Stimulated activated CD8-positive, alpha-beta memory T cell treated with anti-CD3 and anti-CD28 coated beads, Interleukin-15, amount 100 ng/mL, for 48 hours (primary cell): ENCODE data around the gene SPEF1.
A peak's percentile ranks its signal among the peaks of the same experiment; 100 is the strongest.
"Not testable (repeated sequence)": the region's sequence is repeated elsewhere in the genome, so short reads cannot be mapped to it uniquely, and the experiment has no call there.

Source experiments
- DNase-seq, 2 donors: peaks; one replicate each; pipeline ENCODE4 v3.0.0-alpha.2; 2020; ENCODE audit warnings: low read depth in 2 of 2

Gene SPEF1

DNA sequence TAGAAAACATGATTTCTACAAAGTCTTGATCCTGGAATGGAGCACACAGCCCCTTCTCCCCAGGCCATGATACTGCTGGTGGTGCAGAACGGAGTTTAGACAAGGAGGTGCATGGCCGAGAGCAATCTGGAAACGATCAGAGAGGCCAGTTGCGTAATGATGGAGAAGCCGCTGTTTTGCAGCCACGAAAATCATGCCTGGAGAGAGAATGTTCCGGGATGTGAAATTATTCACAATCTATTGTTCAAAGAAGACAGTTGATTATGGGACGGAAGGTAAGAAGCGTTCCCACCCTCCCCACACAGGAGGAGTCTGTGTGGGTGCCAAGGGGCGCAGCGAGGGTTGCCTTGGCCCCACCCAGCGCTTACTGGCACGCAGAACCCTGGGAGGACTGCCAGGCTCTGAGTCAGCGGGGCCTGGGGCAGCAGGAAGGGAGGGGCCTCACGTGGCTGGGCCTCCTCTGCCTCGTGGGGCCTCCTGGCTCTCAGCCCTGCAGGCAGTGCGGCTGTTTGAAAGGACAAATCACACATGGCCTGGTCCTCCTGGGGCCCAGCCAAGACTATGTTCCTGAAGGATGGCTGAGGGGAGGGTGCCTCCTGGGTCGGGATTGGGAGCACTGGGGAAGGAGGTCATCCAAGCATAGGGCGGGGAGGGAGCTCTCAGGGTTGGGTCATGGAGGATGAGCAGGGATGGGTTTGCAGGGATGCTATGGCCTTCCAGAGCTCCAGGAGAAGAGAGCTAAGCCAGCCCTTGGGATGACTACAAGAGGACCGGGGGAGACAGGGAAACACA lies 30.4 kb upstream of the SPEF1 start:
- peak; percentile 85 to 90 for DNase-seq

GRCh38 chr20:3808544-3808943 lies 27.3 kb upstream of the SPEF1 start:
- no peak for DNase-seq

DNA sequence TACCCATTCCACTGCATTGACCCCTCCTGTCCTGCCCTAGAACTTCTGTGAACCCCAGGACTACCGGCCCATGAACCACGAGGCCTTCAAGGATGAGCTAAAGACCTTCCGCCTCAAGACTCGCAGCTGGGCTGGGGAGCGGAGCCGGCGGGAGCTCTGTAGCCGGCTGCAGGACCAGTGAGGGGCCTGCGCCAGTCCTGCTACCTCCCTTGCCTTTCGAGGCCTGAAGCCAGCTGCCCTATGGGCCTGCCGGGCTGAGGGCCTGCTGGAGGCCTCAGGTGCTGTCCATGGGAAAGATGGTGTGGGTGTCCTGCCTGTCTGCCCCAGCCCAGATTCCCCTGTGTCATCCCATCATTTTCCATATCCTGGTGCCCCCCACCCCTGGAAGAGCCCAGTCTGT lies 23.5 kb upstream of the SPEF1 start:
- no peak for DNase-seq

- no peak for DNase-seq
These were observed 23.1 kb upstream of the SPEF1 start for GRCh38 chr20:3804254-3804751.

GRCh38 chr20:3803854-3804253 lies 22.6 kb upstream of the SPEF1 start:
- no peak for DNase-seq

GRCh38 chr20:3803289-3803688 lies 22.0 kb upstream of the SPEF1 start:
- DNase-seq = no peak

DNA sequence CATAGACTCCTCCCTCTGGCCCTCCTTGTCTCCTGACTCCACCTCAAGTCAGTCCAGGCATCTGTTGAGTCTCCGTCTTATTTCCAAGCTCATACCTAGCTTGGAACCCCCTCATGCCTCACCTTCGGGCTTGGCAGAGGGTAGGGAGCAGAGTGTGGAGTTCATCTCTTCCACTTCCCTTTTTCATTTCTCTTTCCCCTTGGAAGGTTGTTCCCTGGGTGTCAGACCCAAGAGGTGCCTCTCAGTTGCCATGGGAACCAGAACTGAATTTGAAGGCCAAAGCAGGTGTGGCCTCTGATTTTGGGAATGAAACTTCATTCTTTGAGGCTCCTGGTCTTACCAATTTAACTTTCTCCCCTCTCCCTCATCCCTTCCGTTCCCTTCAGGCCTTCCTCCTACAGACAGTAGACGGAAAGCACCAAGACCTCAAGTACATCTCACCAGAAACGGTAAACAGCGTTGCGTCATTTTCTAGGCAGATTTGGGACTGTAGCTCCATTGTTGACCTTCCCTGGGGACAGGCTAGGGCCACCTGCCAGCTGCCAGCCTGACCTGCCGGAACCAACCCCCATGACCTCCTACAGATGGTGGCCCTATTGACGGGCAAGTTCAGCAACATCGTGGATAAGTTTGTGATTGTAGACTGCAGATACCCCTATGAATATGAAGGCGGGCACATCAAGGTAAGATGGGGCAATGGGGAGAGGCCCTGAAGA lies 21.4 kb upstream of the SPEF1 start:
- no peak for DNase-seq

DNA sequence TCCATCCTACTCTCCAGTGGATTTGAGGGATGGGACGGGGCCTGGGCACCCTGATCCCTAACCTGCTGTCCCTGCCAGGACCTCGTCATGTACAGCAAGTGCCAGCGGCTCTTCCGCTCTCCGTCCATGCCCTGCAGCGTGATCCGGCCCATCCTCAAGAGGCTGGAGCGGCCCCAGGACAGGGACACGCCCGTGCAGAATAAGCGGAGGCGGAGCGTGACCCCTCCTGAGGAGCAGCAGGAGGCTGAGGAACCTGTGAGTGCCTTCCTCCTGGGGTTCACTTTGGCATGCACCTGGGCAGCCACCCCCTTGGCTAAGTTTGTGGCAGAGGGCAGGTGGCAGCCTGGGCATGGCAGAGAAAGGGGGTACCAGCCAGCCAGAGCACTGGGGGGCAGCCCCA lies 20.6 kb upstream of the SPEF1 start:
- no peak for DNase-seq

- DNase-seq = no peak
These were observed 20.1 kb upstream of the SPEF1 start for GRCh38 chr20:3801299-3801698.

DNA sequence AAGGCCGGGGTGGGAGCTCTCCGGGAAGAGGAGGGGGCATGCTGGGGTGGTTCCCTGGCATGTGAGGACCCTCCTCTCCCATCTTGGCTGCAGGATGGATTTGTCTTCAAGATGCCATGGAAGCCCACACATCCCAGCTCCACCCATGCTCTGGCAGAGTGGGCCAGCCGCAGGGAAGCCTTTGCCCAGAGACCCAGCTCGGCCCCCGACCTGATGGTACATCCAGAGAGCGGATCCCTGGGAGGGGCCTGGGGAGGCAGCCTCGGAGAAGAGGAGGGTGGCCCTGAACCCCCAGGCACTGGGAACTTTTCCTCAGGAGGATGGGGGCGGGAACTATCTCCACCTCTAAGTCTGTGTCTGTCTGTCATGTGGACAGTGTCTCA lies 19.6 kb upstream of the SPEF1 start:
- no peak for DNase-seq

DNA sequence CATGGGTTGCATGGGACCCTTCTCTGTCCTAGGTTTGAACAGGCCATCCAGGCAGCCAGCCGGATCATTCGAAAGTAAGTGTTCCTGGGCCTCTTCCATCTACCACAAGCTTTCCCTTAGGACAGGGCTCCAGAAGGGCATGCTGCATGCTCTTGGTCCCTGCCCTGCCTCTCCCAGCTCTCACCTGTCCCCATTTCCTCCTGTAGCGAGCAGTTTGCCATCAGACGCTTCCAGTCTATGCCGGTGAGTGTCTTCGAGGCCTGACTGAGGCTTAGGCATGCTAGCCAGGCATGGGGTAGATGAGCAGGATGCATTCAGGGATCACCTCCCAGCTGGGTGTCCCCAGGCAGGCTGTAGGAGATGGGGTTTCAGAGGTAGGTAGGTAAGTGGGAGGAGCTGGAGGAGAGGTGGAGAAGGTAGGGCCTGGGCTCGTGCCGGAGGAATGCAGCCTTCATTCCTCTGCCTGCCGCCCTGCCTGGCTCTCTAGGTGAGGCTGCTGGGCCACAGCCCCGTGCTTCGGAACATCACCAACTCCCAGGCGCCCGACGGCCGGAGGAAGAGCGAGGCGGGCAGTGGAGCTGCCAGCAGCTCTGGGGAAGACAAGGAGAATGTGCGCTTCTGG lies 19.1 kb upstream of the SPEF1 start:
- DNase-seq = no peak

DNA sequence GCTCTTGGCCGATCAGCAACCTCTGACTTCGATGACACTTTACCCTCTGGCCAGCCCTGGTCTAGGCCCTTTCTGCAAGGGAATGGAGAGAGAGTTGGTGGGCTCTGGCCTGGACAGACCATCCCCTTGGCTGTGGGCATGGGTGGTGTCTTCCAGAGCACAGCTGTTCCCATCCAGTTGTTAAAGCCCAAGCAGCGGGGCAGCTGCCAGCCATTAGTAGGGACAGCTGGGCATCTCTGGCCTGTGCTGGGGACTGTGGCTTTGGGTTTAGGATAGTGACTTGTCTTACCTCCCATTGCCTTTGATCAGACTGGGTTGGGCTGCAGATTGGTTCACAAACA lies 17.6 kb upstream of the SPEF1 start:
- no peak for DNase-seq

DNA sequence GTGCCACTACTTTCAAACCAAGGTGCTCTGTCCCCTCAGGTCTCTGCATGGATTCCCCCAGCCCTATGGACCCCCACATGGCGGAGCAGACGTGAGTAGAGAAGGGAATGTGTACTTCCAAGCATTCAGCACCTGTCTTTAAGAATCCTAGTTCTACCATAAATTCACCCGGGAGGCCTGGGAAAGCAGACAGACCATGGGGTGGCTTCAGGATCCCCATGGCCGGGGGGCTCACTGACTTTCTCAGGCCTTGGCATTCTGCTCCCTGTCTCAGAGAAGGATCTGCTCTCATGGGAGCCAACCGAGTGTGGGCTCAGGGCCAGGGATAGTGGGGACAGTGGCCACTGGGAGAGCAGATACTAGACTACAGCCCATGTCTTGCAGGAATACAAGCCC lies 17.1 kb upstream of the SPEF1 start:
- no peak for DNase-seq

DNA sequence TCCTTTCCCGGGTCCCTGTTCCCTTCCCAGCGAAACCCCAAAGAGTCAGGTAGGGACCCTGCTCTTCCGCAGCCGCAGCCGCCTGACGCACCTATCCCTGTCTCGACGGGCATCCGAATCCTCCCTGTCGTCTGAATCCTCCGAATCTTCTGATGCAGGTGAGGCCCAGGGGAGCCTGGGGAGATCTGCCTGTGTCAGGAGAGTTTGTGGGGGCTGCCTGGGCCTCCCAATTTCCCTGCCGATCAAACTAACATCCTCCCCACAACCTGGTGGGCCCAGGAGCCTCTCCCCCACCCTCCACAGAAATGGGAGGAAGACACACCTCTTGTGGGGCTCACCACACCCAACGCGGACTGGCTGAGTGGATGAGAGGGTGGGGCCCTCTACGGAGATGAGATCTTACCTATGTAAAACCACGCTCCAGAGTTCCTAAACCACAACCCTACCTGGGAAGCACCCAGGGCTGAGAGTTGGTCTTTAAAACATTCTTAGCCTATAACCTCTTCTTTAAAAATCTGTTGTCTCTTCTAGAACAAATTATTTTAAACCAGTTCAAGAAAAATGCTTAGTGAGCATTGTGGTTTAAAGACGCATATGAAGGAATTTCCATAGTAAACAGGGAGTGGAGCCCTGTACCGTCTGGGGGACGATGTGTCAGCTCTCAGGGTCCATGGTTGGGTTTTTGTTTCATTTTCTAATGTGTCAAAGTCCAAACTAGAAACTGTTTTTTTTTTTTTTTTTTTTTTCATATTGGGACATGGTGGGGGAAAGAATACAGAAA lies 16.5 kb upstream of the SPEF1 start:
- no peak for DNase-seq

- DNase-seq = no peak
These were observed 15.9 kb upstream of the SPEF1 start for GRCh38 chr20:3797226-3797545.

DNA sequence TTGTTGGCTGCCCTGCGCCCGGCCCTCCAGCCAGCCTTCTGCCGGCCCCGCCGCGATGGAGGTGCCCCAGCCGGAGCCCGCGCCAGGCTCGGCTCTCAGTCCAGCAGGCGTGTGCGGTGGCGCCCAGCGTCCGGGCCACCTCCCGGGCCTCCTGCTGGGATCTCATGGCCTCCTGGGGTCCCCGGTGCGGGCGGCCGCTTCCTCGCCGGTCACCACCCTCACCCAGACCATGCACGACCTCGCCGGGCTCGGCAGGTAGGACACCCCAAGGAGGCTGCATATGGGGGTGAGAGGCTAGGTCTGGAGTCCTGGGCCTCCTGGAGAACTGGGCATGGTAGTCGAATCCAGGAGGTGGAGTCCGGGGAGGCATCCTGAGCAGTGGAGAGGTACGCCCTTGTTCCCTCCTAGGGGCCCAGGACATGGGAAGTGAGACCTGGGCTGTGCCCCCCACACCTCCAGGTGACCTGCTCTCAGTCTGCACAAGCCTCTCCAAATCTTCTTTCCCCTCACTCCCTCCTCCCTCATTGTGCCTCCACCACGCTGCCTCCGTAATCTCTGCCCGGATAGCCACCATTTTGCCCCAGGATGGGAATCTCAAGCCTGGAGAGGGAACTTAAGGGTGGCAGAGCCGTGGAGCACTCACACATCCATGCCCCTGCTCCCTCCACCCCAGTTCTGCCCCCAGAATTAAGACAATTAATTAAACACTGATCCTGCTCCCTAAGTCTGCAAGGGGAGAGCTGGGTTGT lies 15.4 kb upstream of the SPEF1 start:
- DNase-seq = no peak

GRCh38 chr20:3795511-3796468 lies 14.5 kb upstream of the SPEF1 start, which contains the start of gene CDC25B:
Gene CDC25B (plus strand): TSS chr20:3796310. CDS start chr20:3796532, 222 bp downstream.
- DNase-seq = peak; percentile 83 to 85

DNA sequence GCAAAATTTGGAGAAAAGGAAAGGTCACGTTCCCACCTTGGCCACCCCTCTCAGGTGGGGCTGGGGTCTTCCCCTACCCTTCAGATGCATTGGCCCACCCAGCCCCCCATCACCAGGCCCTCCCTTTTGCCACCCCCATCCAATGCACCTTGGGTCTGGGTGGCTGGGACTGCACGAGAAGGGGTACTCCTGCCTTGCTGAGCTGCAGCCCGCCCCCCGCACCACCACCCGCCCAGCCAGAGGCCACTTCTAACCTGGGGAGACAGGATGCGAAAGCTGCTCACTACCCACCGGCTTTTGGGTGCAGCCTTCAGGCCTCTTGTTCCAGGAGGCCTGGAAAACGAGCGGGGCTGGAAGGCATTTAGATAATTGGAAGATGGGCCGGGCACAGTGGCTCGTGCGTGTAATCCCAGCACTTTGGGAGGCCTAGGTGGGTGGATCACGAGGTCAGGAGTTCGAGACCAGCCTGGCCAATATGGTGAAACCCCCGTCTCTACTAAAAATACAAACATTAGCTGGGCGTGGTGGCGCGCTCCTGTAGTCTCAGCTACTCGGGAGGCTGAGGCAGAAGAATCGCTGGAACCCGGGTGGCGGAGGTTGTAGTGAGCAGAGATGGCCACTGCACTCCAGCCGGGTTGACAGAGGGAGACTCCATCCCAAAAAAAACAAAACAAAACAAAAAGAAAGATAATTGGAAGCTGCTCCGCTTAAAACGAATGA lies 13.6 kb upstream of the SPEF1 start:
- DNase-seq = no peak

- DNase-seq = not testable (repeated sequence)
These were observed 12.9 kb upstream of the SPEF1 start for GRCh38 chr20:3794168-3794567.

DNA sequence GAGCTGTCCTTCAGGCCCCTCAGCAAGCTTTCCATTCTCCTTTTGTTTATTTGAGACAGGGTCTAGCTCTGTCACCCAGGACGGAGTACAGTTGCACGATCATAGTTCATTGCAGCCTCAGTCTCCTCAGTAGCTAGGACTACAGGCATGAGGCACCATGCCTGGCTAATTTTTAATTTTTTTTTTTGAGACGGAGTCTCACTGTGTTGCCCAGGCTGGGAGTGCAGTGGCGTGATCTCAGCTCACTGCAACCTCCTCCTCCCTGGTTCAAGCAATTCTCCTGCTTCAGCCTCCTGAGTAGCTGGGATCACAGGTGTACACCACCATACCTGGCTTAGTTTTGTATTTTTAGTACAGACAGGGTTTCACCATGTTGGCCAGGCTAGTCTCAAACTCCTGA lies 8.0 kb upstream of the SPEF1 start:
- not testable (repeated sequence) for DNase-seq
